Prostate gland (tissue), 2 donors: ENCODE results near the gene SLC51B.

Experiments used
- POLR2A ChIP-seq: fragments of 450-650 bp; IDR thresholded peaks from one replicate; pipeline ENCODE4 v1.6.1; 2016; ENCODE audit warnings: antibody characterized with exemption, mild to moderate bottlenecking
- POLR2AphosphoS5 ChIP-seq: sonication (generic); formaldehyde crosslinking; IDR thresholded peaks from one replicate; pipeline ENCODE4 v1.6.1; 2017; ENCODE audit warnings: antibody characterized with exemption
- TF ChIP-seq, protein P1 (sequence below), 4 experiments: fragments of 200-600 bp in 2 of 4; fragments of 450-650 bp in 2 of 4; sonication (generic) in 2 of 4; IDR thresholded peaks; 1 replicate in 3 of 4; 2 replicates in 1 of 4; pipeline ENCODE4 v1.5.1; 2016 to 2019; ENCODE audit warnings: antibody characterized with exemption in 4 of 4, mild to moderate bottlenecking in 2 of 4, moderate library complexity in 2 of 4

GRCh38 chr15:65096481-65097385 lies 51.5 kb downstream of the SLC51B start:
- TF ChIP-seq POLR2A (no peak), POLR2AphosphoS5 (no peak)
- TF ChIP-seq, protein P1, sequence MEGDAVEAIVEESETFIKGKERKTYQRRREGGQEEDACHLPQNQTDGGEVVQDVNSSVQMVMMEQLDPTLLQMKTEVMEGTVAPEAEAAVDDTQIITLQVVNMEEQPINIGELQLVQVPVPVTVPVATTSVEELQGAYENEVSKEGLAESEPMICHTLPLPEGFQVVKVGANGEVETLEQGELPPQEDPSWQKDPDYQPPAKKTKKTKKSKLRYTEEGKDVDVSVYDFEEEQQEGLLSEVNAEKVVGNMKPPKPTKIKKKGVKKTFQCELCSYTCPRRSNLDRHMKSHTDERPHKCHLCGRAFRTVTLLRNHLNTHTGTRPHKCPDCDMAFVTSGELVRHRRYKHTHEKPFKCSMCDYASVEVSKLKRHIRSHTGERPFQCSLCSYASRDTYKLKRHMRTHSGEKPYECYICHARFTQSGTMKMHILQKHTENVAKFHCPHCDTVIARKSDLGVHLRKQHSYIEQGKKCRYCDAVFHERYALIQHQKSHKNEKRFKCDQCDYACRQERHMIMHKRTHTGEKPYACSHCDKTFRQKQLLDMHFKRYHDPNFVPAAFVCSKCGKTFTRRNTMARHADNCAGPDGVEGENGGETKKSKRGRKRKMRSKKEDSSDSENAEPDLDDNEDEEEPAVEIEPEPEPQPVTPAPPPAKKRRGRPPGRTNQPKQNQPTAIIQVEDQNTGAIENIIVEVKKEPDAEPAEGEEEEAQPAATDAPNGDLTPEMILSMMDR (IDR thresholded peaks at IDR 0.05): no peak
